ENCODE measurements around the gene PPP1R14C. TPM values are rescaled to one million over a fixed set of nuclear protein-coding genes. Genes with fewer than 3 reads are reported as not detected.

Gene PPP1R14C
- total RNA-seq, 6 donors from 2014 or later: 12.0 to 34.5 (median 16.8) TPM

DNA sequence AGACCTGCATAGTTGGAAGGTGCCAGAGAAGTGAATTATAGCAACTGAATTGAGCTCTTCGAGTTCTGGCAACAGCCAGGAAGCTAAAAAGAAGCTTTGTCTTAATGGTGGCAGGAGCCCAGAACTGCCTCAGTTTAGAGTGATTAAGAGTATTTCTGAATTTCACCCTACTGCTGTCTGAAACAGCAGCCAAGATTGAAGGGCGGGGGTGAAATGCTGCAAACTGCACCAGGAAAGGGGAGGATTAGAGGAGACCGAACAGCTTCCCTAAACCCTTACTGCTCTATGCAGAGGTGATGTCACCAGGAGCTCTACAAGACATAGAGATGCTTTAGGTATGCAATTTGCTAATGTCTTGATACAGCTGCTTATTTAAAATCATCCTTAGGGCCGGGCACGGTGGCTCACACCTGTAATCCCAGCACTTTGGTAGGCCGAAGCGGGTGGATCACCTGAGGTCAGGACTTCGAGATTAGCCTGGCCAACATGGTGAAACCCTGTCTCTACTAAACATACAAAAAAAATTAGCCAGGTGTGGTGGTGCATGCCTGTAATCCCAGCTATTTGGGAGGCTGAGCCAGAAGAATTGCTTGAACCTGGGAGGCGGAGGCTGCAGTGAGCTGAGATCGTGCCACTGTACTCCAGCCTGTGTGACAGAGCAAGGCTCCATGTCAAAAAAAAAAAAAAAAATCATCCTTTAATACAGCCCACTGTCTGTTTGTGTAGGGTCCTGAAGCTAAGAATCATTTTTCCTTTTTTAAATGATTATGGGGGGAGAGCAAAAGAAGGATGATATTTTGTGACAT lies 134.3 kb downstream of the PPP1R14C start:
- Histone ChIP-seq H3K4me3 (no peak overlapping the region), H3K36me3 (no peaks in the 10 kb centered on the region), H3K4me1 (no peaks in the 10 kb centered on the region), H3K27me3 (no peaks in the 10 kb centered on the region), H3K9me3 (no peaks in the 10 kb centered on the region), H3K27ac (no peak overlapping the region)
- TF ChIP-seq CTCF (IDR thresholded peaks at IDR 0.05) (no peak), EP300 (IDR thresholded peaks at IDR 0.05) (no peak), POLR2A (IDR thresholded peaks at IDR 0.05) (no peak)
- WGBS, 2 donors: 81 to 86% methylated on average over 8 to 10 of the region's 10 CpGs
- ATAC-seq (ENCODE audit: low FRiP score in 2 of 2) (peak in 1 of 2 donors; percentile 7), DNase-seq (no peak)

- Histone ChIP-seq H3K4me1 (no peaks in the 10 kb centered on the region), H3K4me3 (no peak overlapping the region), H3K36me3 (no peaks in the 10 kb centered on the region), H3K27ac (no peak overlapping the region), H3K9me3 (no peaks in the 10 kb centered on the region), H3K27me3 (no peaks in the 10 kb centered on the region)
- ATAC-seq (ENCODE audit: low FRiP score in 2 of 2): no peak
- no peak for TF ChIP-seq EP300 (IDR thresholded peaks at IDR 0.05)
- no peak for TF ChIP-seq POLR2A (IDR thresholded peaks at IDR 0.05)
- no peak for TF ChIP-seq POLR2AphosphoS5 (IDR thresholded peaks at IDR 0.05)
- TF ChIP-seq CTCF (IDR thresholded peaks at IDR 0.05): no peak
- WGBS, 2 donors: 62 to 83% methylated on average over 1 of the region's 1 CpG
- no peak for DNase-seq
Measured at GRCh38 chr6:150279533-150279932, 136.7 kb downstream of the PPP1R14C start.

GRCh38 chr6:150280703-150281102 lies 137.9 kb downstream of the PPP1R14C start:
- Histone ChIP-seq H3K27ac (no peak overlapping the region), H3K9me3 (no peaks in the 10 kb centered on the region), H3K4me1 (no peaks in the 10 kb centered on the region), H3K36me3 (no peaks in the 10 kb centered on the region), H3K4me3 (no peak overlapping the region), H3K27me3 (no peaks in the 10 kb centered on the region)
- DNase-seq (no peak), ATAC-seq (ENCODE audit: low FRiP score in 2 of 2) (no peak)
- TF ChIP-seq CTCF (IDR thresholded peaks at IDR 0.05) (no peak), EP300 (IDR thresholded peaks at IDR 0.05) (no peak), POLR2AphosphoS5 (IDR thresholded peaks at IDR 0.05) (no peak), POLR2A (IDR thresholded peaks at IDR 0.05) (no peak)
- 96 to 100% methylated on average over 1 of the region's 1 CpG for whole genome bisulfite sequencing, 2 donors

DNA sequence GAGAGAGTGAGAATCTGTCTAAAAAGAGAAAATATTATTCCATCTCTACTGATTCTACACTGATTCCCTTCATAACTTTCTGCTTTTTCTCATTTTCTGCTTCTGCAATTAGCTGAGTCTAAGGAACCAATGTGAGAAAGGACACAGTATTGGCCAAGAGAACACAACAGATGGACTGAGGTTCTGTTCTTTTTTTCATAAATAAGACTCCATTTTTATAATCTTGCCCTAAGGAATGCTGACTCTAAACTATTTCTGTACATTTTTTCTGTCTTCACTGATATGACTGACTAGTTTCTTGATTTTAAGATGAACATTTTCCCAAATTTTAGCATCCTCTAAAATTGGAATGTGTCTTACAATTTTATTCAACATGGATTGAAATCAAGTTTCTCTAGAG lies 138.9 kb downstream of the PPP1R14C start:
- TF ChIP-seq POLR2A (IDR thresholded peaks at IDR 0.05) (no peak), EP300 (IDR thresholded peaks at IDR 0.05) (no peak), CTCF (IDR thresholded peaks at IDR 0.05) (no peak)
- H3K27ac ChIP-seq: no peak overlapping the region
- H3K36me3 ChIP-seq: no peaks in the 10 kb centered on the region
- no peak for DNase-seq
- H3K4me1 ChIP-seq: no peaks in the 10 kb centered on the region
- H3K27me3 ChIP-seq: no peaks in the 10 kb centered on the region
- H3K4me3 ChIP-seq: no peak overlapping the region
- no peaks in the 10 kb centered on the region for H3K9me3 ChIP-seq
- no peak for ATAC-seq (ENCODE audit: low FRiP score in 2 of 2)

DNA sequence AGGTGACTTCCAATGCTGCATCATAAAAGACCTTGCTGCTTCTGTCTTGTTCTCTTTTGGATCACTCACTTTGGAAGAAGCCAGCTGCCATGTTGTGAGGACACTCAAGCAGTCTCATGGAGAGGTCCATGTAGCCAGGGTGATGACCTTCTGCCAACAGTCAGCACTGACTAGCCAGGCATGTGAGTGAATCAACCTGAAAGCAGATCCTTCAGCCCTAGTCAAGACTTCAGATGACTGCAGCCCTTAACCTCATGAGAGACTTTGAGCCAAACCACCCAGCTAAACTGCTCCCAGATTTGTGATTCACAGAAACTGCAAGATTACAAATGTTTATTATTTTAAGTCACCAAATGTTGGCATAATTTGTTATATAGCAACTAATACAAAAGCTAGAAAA lies 140.0 kb downstream of the PPP1R14C start:
- Histone ChIP-seq H3K4me3 (no peak overlapping the region), H3K4me1 (no peaks in the 10 kb centered on the region), H3K27me3 (no peaks in the 10 kb centered on the region), H3K9me3 (no peaks in the 10 kb centered on the region), H3K27ac (no peak overlapping the region), H3K36me3 (no peaks in the 10 kb centered on the region)
- DNase-seq (no peak), ATAC-seq (ENCODE audit: low FRiP score in 2 of 2) (no peak)
- TF ChIP-seq POLR2AphosphoS5 (IDR thresholded peaks at IDR 0.05): no peak
- TF ChIP-seq POLR2A (IDR thresholded peaks at IDR 0.05): no peak
- TF ChIP-seq EP300 (IDR thresholded peaks at IDR 0.05): no peak
- TF ChIP-seq CTCF (IDR thresholded peaks at IDR 0.05): no peak
